Sigmoid colon (tissue), 4 donors: ENCODE results near the gene TRIM37.

Source experiments
- EP300 ChIP-seq, 4 donors: sonication (generic); formaldehyde crosslinking; IDR thresholded peaks; one replicate each; pipeline ENCODE4 v1.6.1; 2017; ENCODE audit warnings: antibody characterized with exemption in 4 of 4
- POLR2A ChIP-seq, 2 donors: fragments of 450-650 bp; IDR thresholded peaks; one replicate each; pipeline ENCODE4 v1.6.1; 2016; ENCODE audit warnings: antibody characterized with exemption in 2 of 2, mild to moderate bottlenecking in 2 of 2, moderate library complexity in 2 of 2
- TF ChIP-seq, protein P1 (sequence below), 4 experiments: fragments of 450-650 bp in 3 of 4; fragments of 200-600 bp in 1 of 4; IDR thresholded peaks; one replicate each; pipeline ENCODE4 v1.5.1; 2016 to 2019; ENCODE audit warnings: antibody characterized with exemption in 4 of 4, mild to moderate bottlenecking in 3 of 4, moderate library complexity in 2 of 4

DNA sequence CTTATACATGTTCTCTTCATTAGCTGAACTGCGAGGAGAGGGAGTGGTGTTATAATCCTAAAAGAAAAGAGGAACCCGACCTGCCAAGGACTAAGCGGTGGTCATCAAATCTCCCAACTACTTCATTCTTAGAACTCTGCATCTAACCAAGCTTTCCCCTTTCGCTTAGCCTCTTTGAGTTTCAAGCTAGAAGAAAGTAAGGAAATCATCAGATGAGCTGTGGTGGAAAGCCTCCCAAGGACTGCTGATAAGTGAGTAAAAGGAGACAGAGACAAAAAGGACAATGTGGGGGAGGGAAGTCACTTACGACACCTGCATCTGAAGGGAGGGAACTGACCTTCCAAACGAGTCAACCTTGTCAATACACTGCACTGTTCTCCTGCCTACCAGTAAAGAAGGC is 121.3 kb downstream of the TRIM37 start:
- TF ChIP-seq, protein P1, sequence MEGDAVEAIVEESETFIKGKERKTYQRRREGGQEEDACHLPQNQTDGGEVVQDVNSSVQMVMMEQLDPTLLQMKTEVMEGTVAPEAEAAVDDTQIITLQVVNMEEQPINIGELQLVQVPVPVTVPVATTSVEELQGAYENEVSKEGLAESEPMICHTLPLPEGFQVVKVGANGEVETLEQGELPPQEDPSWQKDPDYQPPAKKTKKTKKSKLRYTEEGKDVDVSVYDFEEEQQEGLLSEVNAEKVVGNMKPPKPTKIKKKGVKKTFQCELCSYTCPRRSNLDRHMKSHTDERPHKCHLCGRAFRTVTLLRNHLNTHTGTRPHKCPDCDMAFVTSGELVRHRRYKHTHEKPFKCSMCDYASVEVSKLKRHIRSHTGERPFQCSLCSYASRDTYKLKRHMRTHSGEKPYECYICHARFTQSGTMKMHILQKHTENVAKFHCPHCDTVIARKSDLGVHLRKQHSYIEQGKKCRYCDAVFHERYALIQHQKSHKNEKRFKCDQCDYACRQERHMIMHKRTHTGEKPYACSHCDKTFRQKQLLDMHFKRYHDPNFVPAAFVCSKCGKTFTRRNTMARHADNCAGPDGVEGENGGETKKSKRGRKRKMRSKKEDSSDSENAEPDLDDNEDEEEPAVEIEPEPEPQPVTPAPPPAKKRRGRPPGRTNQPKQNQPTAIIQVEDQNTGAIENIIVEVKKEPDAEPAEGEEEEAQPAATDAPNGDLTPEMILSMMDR (IDR thresholded peaks at IDR 0.05), result no peak
- TF ChIP-seq EP300 (IDR thresholded peaks at IDR 0.05) (no peak), POLR2A (IDR thresholded peaks at IDR 0.05) (no peak)
